Stimulated activated CD8-positive, alpha-beta memory T cell treated with anti-CD3 and anti-CD28 coated beads, Interleukin-7, amount 100 ng/mL, for 24 hours (primary cell): ENCODE results near the gene FXN.
"Not testable (repeated sequence)": the region's sequence is repeated elsewhere in the genome, so short reads cannot be mapped to it uniquely, and the experiment has no call there.

Experiments used
- DNase-seq: peaks from one replicate; pipeline ENCODE4 v3.0.0-alpha.2; 2020; ENCODE audit warnings: low read depth

FXN gene

DNA sequence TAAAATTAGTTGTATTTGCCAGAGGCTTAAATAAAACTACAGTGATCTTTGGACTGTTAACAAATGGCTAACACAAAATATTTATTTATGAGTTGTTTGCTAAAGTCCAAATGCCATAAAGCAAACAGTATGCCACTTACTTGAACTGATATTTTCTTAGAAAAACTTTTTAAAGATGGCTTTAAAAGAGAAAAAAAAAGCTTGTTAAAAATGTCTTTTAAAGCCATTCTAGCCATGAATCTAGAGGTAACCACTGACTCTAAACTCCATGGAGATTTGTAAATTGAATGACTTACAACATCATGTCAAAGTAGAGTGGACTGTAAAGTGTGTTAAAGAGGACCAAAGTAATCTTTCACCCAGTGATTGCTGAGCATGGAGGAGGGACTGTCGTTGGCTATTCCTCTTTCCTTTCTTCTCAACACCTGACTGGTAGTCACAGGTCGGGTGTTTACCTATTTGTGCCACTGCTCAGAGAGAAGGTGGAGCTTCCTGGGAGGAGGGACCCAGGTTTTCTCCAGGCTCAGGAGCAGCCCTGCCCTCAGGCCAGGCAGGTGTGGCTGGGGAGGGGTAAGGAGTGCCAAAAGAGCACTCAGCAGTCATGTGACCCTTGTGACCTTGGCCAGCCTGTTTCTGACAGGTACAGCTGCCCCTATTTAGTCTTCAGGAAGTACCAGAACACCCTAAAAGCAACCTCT lies 69.4 kb downstream of the FXN start:
- DNase-seq, result no peak

DNA sequence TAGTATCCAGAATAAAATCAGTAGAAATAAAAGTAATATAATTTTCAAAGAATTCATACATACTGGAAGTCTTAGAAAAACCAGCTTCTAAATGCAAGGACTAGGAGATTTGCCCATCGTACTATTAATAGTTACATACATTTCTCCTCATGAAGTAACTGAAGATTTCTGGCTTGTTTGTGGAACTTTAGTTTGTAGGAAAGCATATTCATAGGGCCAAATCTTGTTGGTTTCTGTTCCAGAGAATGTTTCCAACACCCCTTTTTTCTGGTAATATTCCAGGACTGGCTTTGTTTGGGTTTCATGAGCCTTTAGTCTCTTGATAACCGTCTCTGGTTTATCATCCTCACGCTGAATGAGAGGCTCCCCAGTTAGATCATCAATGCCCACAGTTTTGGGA lies 72.2 kb downstream of the FXN start:
- DNase-seq, result no peak

DNA sequence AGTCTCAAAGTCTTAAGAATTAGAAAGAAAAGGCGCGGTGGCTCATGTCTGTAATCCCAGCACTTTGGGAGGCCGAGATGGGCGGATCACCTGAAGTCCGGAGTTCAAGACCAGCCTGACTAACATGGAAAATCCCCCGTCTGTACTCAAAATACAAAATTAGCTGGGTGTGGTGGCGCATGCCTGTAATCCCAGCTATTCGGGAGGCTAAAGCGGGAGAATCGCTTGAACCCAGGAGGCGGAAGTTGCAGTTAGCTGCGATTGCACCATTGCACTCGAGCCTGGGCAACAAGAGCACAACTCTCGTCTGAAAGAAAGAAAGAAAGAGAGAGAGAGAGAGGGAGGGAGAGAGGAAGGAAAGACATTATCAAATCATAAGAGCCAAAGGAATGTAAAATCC lies 73.2 kb downstream of the FXN start:
- DNase-seq, result not testable (repeated sequence)

DNA sequence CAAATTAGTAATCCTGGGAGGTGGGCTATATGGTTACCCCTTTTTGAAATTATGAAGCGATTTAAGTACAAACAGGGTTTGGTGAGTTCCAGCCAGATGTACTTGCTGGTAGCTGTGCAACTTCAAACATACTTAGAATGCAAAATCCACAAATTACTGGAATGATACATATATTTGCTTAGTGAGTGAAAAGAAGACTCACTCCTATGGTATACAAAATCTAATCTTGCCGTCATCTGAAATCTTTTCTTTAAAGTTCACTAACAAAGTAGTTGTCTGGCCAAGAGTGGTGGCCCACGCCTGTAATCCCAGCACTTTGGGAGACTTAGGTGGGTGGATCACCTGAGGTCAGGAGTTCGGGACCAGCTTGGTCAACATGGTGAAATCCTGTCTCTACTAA lies 73.6 kb downstream of the FXN start:
- no peak for DNase-seq

DNA sequence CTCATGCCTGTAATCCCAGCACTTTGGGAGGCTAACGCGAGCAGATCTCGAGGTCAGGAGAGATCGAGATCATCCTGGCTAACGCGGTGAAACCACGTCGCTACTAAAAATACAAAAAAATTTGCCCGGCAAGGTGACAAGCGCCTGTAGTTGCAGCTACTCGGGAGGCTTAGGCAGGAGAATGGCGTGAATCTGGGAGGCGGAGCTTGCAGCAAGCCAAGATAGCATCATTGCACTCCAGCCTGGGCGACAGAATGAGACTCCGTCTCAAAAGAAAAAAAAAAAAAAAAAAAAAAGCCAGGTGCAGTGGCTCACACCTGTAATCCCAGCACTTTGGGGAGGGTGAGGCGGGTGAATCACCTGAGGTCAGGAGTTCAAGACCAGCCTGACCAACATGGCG lies 77.1 kb downstream of the FXN start:
- DNase-seq, result not testable (repeated sequence)

DNA sequence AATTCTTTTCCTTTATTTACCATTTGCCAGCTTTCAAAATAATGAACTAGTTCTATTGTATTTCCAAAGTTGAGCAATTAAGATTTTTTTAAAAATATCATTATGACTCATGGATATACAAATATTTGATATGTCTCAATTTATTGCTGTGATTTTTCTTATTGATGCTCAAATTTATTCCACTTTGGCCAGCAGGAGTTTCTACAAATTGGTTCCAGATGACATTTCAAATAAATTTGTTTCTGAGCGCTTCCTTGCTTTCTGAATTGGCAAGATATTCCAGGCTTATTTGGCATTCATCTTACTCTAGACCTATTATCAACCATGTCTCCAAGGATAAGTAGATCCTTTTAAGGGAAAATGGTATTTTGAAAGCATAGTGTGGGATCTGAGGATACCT lies 80.1 kb downstream of the FXN start:
- DNase-seq, result no peak

DNA sequence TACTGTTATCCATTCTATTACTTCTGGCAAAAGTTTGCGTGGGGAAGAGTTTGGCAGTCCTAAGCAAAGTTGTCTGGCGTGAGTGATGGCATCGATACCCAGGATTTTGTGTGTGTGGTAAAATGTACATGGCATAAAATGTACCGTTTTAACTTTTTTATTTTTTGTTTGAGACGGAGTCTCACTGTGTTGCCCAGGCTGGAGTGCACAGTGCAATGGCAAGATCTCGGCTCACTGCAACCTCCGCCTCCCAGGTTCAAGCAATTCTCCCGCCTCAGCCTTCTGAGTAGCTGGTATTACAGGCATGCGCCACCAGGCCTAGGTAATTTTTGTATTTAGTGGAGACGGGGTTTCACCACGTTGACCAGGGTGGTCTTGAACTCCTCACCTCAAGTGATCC lies 83.1 kb downstream of the FXN start:
- no peak for DNase-seq

DNA sequence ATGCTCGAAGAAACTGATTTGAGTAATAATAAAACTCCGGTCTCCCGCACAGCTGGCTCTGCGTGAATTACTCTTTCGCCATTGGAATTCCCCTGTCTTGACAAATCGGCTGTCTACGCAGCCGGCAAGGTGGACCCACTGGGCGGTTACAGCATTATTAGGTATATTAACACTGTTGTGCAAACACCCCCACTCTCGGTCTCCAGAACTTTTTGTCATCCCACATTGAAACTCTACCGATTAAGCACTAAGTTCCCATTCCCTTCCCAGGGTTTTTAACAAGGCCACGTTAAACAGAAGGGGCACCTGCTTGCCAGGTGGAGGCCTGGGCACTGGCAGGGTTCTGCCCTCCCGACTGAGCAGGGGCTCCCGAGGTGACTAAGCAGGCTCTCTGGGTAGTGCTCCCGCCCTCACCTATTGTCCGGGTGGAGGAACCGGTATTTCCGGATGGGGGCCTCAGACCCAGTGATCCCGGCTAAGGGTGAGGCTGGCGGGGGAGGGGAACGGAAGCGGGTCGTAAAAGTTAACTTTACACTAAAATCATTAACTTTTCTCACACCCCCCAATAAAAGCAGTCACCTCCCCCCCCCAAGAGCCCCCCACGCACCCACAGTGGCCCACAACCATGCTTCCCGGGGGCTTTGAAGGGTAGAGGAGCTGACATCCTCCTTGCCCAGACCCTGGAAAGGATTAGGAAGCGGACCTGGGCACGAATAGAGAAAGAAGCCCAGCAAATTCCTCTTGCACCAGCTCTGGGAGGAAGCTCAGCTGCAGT lies 85.0 kb downstream of the FXN start:
- no peak for DNase-seq

DNA sequence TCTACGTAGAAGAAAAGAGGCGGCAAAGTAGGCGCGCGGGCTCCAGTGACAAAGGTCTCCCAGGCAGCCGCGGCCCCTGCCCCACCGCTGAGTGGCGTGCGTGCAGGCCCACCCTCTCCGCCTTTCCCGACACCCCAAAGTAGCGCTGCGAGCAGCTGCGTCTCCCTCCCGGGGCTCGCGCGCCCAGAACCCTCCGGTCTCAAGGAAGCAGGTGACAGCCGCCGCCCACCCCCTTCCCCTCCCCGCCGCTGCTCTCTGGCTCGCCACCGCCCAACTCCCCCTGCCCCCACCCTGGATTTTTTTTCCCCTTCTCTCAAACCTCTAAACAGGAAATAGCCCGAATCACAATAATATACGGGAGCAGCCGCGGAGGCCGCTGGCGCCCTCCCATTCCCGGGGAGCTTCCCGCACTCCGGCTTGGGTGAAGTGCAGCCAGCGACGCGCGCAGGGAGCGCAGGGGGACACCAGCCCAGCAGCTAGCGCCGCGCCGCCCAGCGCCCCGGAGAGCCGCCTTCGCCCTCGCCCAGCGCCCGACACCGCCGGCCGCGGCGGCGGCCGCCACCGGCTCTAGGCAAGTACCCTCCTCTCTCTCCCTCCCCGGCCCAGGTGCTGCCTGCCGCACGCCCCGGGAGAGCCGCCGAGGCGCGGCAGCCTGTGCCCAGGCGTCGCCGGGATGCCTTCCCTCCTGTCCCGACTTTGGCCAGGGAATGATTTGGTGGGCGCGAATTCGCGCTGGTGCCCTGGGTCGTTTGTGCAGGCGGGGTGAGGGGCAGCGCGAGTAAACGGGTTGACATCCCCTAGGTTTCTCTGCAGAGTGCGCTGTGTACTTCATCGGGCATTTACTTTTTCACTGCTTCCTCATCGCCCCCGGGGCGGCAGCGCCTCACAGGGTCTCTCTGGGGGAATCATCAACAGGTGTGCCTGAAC lies 85.9 kb downstream of the FXN start:
- DNase-seq, result no peak

DNA sequence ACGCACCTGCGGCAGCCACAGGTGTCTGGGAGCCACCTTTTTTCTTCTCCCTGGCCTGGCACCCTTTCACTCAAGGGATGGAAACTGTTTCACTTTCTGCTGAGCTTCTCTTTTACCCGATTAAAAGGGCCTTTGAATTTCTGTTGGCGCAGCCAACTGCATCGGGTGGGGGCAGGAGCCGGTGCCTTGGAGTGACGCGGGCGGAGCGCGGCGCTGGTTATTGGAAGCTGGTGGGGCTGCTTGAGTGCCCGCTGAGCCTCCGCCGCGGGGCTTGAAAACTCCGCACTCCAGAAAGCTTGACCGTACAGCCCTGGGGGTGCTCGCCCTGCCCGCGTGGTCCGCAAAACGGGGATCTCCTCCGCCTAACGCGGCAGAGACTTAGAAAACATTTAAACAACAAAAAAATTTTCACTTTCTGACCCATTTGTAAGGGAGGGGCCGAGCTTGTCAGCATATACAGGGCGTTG lies 86.6 kb downstream of the FXN start:
- DNase-seq, result no peak

DNA sequence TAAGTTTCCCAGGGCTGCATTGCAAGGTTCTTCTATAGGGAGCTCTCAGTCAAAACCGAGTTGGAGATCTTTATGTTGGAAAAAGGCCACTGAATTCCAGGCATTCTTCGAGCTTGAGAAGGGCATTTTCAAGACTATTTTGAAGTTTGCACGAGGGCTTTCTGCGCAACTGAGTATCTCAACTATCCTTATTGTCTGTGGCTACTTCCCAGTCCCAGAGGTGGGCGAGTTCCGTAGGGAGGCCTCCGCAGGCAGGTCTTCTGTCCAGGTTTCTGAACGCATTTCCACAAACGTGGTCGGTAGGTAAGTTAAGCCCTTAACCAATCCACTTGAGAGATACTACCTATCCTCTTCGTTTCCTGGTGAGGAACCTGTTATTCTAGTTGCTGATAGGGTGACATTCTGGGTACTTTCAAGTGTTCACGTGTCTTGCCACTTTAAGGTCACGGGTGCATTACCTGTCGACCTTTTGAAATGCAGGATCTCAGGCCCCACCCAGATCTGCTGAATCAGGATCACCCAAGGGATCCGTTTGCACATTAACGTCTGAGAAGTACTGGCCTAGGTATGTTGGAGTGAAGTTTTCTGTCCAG lies 87.1 kb downstream of the FXN start:
- DNase-seq, result no peak

DNA sequence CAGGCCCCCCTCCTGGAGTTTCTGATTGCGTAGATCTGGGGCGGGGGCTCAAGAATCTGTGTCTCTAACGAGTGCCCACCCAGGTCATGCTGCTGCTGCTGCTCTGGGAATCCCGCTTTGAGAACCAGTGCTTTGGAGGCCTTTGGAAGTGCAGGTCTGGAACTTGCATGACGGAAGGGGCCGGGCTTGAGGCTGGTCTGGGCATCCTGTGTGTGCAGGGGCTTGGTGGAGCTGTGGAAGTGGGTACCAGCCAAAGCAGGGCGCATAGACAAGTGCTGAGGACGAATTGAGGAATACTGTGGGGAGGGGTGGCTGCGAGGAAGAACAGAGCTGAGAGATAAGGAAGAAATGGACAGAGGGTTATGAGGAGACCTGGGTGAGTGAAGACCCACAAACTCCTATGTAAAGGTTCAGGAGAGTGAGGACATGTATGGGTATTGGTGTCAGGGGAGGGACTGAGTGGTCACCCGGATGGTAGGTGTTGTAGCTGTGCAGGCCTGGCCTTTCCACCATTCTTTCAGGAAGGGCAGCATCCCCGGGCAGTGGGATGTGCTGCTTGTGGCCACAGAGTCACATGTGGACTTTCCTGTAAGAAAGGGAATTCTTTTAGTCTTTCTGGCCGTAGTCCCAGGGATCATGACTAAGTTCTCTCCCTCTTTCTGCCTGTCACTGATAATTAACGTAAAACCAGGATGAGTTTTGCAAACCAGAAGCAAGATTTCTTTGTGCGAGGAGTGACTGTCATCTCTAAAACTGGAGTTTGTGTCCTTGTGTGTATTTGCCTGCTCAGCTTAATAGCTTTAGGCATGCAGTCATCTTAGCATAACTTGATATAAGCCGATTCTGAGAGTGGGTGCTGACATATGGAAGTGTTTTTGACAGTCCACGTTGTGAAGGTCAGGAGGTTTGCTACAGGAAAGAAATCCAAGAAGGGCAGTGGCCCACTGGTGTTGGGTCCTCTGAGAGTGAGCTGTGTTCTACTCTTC lies 95.2 kb downstream of the FXN start:
- no peak for DNase-seq

DNA sequence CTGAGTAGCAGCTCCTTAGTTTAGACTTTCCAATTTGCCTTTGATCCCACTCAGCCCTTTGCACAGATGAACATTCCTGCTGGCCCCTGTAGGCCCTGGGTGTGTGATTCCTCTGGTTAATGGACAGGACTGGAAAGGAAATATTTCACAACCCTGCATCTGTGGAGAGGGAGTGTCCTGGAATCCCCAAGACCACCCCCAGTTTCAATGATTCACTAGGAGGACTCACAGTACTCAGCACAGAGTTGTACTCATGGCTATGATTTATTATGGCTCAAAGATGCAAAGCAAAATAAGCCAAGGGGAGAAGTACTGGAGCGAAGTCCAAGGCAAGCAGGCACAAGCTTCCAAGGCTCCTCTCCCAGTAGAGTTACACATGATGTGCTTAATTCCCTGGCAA lies 96.1 kb downstream of the FXN start:
- DNase-seq, result no peak

DNA sequence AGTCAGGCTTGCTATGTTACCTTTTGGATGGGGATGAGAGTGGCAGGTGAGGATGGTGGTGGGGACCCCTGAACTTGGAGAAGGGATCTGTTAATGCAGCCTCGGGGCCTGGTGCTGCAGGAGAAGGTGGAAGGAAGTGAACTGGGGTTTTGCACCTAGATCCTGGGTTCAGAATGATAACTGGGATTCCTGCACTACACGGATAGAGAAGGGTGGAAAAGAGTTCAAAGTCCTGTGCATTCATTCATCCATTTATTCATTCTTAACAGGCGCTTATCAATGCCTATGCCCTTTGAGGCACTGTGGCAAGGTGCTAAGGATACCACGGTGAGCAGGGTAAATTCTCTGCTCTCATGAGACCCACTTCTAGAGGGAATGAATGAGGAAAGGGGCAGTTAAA lies 96.8 kb downstream of the FXN start:
- no peak for DNase-seq

DNA sequence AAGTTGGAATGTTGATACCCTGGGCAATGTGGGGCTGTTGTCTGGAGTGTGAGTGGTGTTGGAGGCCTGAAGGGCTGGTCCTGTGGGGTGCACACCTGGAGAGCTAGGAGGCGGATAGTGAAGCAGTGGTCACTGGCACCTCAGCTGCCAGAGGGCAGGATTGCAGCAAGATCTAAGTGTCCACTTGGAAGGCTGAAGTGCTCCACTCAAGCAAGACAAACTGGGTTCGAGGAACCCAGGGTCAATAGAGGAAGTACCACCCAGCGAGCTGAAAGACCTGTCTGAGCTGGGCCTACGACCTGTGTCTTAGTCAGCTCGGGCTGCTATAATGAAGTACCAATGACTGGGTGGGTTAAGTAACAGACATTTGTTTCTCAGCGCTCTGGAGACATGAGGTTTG lies 98.9 kb downstream of the FXN start:
- DNase-seq, result no peak

DNA sequence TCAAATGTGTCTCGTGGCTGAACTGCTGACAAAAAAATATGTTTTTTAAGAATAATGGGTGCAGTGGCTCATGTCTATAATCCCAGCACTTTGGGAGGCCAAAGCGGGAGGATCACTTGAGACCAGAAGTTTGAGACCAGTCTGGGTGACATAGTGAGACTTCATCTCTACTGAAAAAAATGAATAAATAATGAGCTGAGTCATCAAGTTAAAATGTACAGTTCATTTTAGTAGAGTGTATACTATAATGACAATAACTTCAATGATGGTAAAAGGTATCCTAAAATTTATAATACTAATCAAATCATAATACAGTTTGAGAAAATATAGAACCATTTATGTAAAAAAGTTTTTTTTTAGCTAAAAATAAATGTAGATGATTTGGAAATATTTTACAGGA lies 100.6 kb downstream of the FXN start:
- no peak for DNase-seq

DNA sequence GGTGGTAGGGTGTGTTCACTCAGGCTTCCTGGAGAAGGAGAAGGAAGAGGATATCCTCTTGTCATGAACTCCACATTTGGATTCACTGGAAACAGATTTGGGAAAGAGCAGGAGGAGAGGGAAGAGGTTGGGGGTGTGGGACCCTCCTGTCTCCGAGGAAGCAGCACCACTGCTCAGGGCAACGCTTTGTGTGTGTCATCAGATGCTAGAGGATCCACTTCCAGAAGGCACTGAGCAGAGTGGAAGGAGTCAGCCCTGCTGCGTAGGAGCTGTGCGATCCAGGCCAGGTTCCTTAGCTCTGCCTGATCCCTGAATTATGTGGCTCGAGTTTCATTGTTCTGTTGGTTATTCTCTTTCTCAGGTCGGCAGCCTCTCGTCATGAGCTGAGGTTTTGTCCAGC lies 101.2 kb downstream of the FXN start:
- DNase-seq, result no peak

DNA sequence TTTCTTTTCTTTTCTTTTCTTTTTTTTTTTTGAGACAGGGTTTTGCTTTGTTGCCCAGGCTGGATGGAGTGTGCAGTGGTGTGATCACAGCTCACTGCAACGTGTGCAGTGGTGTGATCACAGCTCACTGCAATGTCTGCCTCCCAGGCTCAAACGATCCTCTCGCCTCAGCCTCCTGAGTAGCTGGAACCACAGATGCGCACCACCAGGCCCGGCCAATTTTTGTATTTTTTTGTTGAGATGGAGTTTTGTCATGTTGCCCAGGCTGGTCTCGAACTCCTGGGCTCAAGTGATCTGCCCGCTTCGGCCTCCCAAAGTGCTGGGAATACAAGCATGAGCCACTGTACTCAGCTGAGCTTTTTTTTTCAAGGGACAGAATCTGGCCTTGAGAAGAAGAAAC lies 101.8 kb downstream of the FXN start:
- no peak for DNase-seq

DNA sequence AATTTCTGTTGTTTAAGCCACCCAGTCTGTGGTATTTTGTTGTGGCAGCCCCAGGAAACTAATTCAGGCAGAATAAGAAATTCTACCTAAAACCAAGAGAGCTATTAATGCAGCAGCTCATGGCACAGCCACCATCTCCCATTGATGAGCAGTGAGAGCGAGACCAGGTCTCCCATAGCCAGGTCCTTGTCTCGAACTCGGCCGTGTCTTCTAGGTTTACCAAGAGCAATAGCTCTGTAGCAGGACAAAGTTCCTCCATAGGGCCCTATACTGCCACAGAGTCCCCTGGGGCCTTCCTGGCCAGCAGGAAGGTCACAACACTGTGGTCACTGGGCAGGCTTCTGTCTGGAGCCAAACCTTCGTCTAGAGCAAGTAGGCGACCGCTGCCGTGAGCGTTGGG lies 104.0 kb downstream of the FXN start:
- DNase-seq, result no peak

DNA sequence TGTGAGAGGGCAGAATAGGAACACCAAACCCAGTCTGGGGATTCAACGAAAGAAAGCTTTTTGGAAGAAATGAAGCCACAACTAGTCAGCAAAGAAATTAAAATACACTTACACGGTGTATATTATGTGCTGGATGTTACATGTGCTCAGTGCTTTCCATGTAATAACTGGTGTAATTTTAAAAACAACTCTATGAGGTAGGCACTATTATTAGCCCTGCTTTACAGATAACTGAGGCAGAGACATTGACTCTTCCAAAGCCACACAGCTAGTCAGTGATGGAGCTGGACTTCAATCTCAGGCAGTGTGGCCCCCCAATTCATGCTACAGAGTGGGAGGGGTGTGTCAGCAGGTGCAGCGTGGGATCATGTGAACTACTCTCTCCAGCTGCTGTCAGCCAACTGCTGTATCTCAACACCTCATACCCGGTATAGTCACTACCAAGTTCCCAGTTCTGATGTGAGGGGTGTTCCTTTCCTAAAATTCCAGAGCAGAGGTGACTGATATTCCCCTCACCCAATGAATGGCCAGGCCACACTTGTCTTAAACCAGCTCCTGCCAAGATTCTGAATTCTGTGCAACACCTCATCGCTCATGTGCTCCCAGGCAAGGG lies 104.7 kb downstream of the FXN start:
- DNase-seq, result no peak

DNA sequence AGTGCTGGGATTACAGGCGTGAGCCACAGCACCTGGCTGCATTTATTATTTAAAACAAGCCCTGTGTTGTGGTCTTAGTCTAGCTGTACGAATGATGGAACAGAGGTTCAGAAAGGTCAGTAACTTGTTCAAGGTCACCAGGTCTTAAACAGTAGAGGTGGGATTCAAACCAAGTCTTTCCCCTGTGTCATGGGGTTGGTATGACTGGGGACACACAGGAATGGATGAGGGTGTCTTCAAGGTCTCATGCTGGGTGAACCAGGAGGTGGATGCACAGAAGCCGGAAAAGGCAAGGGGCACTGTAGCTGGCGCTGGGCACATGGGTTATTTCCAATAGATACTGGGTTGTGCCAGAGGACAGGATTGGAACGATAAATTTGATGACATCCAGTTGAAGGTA lies 106.3 kb downstream of the FXN start:
- no peak for DNase-seq
